Duodenal mucosa (tissue), 2 donors: ENCODE results near the gene DIP2B.
"Not testable (repeated sequence)": the region's sequence is repeated elsewhere in the genome, so short reads cannot be mapped to it uniquely, and the experiment has no call there.

ENCODE experiments used
- H3K27ac ChIP-seq: one replicate; pipeline ENCODE4 v1.7.0; 2013; ENCODE audit warnings: low read depth, low read length
- H3K27me3 ChIP-seq, 2 donors: one replicate each; pipeline ENCODE4 v1.7.0; 2013; ENCODE audit warnings: low read length in 2 of 2, control low read depth in 1 of 2; ENCODE audit not compliant: insufficient read depth in 2 of 2, control insufficient read depth in 1 of 2
- H3K36me3 ChIP-seq, 2 donors: one replicate each; pipeline ENCODE4 v1.7.0; 2013; ENCODE audit warnings: low read length in 2 of 2, control low read depth in 1 of 2; ENCODE audit not compliant: insufficient read depth in 2 of 2, control insufficient read depth in 1 of 2
- H3K4me1 ChIP-seq, 2 donors: one replicate each; pipeline ENCODE4 v1.7.0; 2013; ENCODE audit warnings: low read length in 2 of 2, control low read depth in 1 of 2; ENCODE audit not compliant: insufficient read depth in 2 of 2, control insufficient read depth in 1 of 2
- H3K4me3 ChIP-seq, 2 donors: one replicate each; pipeline ENCODE4 v1.7.0; 2013; ENCODE audit warnings: low read length in 2 of 2, low read depth in 1 of 2
- H3K9ac ChIP-seq, 2 donors: one replicate each; pipeline ENCODE4 v1.7.0; 2013; ENCODE audit warnings: low read length in 2 of 2, low read depth in 1 of 2
- H3K9me3 ChIP-seq, 2 donors: one replicate each; pipeline ENCODE4 v1.7.0; 2013; ENCODE audit warnings: low read length in 2 of 2, control low read depth in 1 of 2; ENCODE audit not compliant: control insufficient read depth in 1 of 2

DIP2B gene

DNA sequence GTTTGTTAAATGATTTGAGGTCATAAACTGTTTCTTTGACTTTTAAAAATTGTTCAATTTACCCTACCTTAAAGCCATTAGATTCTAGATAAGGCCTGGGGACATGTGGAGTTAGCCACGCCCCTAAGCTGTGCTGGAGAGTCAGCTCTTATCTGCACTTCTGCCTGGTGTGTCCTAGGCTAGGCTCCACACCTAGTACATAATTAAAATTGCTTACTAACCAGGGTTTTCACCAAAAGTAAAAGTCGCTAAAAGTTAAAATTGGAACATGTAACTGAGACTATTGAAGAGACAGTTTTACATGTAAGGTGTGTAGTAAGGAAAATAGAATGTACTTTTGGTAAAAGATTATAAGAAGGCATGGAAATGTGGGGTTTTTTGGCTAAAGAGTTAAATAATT lies 264.0 kb downstream of the DIP2B start:
- H3K9ac ChIP-seq, H3K36me3 ChIP-seq, H3K27ac ChIP-seq, H3K4me3 ChIP-seq, H3K4me1 ChIP-seq, H3K27me3 ChIP-seq, H3K9me3 ChIP-seq: not testable (repeated sequence)

DNA sequence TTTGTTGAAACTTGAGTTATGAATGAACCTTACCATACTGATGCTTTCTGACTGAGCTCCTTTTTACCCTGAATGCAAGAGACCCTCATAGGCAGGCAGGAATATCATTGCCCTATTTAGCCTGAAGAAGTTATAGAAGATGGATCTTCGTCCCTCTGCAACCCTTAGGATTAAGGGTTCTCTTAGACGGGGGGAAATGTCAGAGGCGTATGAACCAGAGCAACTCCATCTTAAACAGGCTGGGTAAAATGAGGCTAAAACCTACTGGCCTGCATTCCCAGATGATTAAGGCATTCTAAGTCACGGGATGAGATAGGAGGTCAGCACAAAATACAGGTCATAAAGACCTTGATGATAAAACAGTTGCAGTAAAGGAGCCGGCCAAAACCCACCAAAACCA lies 266.6 kb downstream of the DIP2B start:
- peaks cover 0 to 7% of the 10 kb centered on the region in 2 donors for H3K36me3 ChIP-seq
- no peaks in the 10 kb centered on the region for H3K9me3 ChIP-seq
- H3K4me1 ChIP-seq = peaks cover 3 to 7% of the 10 kb centered on the region in 2 donors
- H3K27me3 ChIP-seq = no peaks in the 10 kb centered on the region
- no peak overlapping the region for H3K9ac ChIP-seq
- no peak overlapping the region for H3K27ac ChIP-seq
- no peak overlapping the region for H3K4me3 ChIP-seq

- Histone ChIP-seq H3K4me1 (peaks cover 3 to 7% of the 10 kb centered on the region in 2 donors), H3K27me3 (no peaks in the 10 kb centered on the region), H3K9ac (no peak overlapping the region), H3K9me3 (no peaks in the 10 kb centered on the region), H3K4me3 (no peak overlapping the region), H3K27ac (no peak overlapping the region), H3K36me3 (peaks cover 0 to 7% of the 10 kb centered on the region in 2 donors)
Measured at GRCh38 chr12:50772470-50772869, 267.7 kb downstream of the DIP2B start.

- Histone ChIP-seq H3K27me3 (no peaks in the 10 kb centered on the region), H3K36me3 (peaks cover 0 to 7% of the 10 kb centered on the region in 2 donors), H3K27ac (no peak overlapping the region), H3K4me1 (peaks cover 3 to 7% of the 10 kb centered on the region in 2 donors), H3K9ac (no peak overlapping the region), H3K9me3 (no peaks in the 10 kb centered on the region), H3K4me3 (no peak overlapping the region)
Measured at GRCh38 chr12:50772877-50773276, 268.1 kb downstream of the DIP2B start.

DNA sequence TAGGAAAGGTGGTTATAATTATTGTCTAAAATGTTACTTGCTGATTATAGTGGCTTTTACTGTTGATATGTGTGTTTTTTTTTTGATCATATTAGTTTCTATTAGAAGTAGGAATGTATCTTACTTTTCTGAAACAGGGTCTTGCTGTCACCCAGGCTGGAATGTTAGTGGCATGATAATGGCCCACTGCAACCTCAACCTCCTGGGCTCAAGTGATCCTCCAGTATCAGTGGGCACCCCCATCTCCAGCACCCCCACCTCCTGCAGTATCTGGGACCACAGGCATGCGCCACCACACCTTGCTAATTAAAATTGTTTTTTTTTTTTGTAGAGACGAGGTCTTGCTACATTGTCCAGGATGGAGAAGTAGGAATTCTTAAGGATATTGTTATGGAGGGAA lies 270.5 kb downstream of the DIP2B start:
- no peak overlapping the region for H3K4me3 ChIP-seq
- H3K9ac ChIP-seq = no peak overlapping the region
- H3K9me3 ChIP-seq = no peaks in the 10 kb centered on the region
- H3K4me1 ChIP-seq = peaks cover 7 to 11% of the 10 kb centered on the region in 2 donors
- H3K27me3 ChIP-seq = no peaks in the 10 kb centered on the region
- H3K36me3 ChIP-seq = peaks cover 0 to 7% of the 10 kb centered on the region in 2 donors
- no peak overlapping the region for H3K27ac ChIP-seq

DNA sequence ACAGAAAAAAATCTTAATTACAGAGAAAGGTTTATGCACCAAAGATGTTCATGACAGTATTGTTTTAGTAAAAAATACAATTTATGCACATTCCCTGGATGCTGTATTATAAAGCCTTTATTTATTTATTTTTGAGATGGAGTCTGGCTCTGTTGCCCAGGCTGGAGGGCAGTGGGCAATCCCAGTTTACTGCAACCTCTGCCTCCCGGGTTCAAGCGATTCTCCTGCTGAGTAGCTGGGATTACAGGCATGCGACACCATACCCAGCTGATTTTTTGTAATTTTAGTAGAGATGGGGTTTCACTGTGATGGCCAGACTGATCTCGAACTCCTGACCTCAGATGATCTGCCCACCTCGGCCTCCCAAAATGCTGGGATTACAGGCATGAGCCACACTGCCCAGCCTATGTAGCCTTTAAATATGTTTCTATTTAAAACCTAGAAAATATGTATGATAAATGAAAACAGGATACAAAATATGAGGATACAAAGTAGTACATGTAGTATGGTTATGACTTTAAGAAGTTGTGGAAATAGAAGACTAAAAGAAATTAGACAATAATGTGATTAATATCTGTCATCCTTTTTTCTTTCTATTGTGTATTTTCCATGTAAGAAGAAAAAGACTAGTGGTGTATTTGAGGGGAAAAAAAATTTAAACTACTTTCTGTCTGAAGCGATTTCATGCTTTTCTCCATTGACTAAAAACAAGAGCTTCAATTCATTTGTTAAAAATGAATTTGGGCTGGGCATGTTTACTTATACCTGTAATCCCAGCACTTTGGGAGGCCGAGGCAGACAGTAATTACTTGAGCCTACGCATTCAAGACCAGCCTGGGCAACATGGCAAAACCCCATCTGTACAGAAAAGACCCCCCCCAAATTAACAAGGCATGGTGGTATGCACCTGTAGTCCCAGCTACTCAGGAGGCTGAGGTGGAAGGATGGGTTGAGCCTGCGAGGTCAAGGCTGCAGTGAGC lies 272.3 kb downstream of the DIP2B start:
- Histone ChIP-seq H3K4me1 (peaks cover 7 to 11% of the 10 kb centered on the region in 2 donors), H3K9ac (no peak overlapping the region), H3K4me3 (no peak overlapping the region), H3K27me3 (no peaks in the 10 kb centered on the region), H3K27ac (no peak overlapping the region), H3K36me3 (peaks cover 4 to 8% of the 10 kb centered on the region in 2 donors), H3K9me3 (no peaks in the 10 kb centered on the region)

DNA sequence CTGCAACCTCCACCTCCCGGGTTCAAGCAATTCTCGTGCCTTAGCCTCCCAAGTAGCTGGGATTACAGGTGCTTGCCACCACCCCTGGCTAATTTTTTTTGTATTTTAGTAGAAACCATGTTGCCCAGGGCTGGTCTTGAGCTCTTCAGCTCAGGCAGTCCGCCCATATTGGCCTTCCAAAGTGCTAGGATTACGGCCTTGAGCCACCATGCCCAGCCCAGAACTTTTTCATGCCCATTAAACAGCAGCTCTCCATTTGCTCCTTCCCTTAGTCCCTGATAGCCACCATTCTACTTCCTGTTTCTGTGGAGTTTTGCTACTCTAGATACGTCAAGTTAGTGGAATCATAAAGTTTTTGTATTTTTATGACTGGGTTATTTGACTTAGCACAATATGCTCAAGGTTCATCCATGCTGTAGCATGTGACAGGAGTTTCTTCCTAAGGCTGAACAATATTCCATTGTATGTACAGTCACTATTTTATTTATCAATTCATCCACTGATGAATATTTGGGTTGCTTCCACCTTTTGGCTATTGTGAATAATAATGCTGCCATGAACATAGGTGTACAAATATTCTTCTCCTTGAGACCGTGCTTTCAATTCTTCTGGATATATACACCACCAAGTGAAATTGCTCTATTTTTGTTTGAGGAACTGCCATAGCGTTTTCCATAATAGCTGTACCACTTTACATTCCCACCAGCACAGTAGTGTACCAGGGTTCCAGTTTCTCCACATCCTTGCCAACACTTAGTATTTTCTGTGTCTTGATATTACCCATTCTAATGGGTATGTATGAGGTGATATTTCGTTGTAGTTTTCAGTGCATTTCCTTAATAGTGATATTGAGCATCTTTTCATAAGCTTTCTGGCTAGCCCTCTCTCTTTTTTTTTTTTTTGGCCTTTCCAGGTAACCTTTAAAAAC lies 274.1 kb downstream of the DIP2B start:
- Histone ChIP-seq H3K36me3 (peaks cover 4 to 8% of the 10 kb centered on the region in 2 donors), H3K4me1 (peaks cover 7 to 11% of the 10 kb centered on the region in 2 donors), H3K9ac (no peak overlapping the region), H3K27me3 (no peaks in the 10 kb centered on the region), H3K27ac (no peak overlapping the region), H3K9me3 (no peaks in the 10 kb centered on the region), H3K4me3 (no peak overlapping the region)

GRCh38 chr12:50780013-50780412 lies 275.2 kb downstream of the DIP2B start:
- H3K9me3 ChIP-seq = no peaks in the 10 kb centered on the region
- H3K9ac ChIP-seq = no peak overlapping the region
- H3K4me1 ChIP-seq = peaks cover 7 to 8% of the 10 kb centered on the region in 2 donors
- no peak overlapping the region for H3K27ac ChIP-seq
- no peaks in the 10 kb centered on the region for H3K27me3 ChIP-seq
- no peak overlapping the region for H3K4me3 ChIP-seq
- peaks cover 4 to 8% of the 10 kb centered on the region in 2 donors for H3K36me3 ChIP-seq

- peaks cover 4 to 14% of the 10 kb centered on the region in 2 donors for H3K36me3 ChIP-seq
- H3K27ac ChIP-seq = no peak overlapping the region
- H3K27me3 ChIP-seq = no peaks in the 10 kb centered on the region
- H3K9me3 ChIP-seq = no peaks in the 10 kb centered on the region
- H3K4me3 ChIP-seq = no peak overlapping the region
- H3K9ac ChIP-seq = no peak overlapping the region
- no peaks in the 10 kb centered on the region for H3K4me1 ChIP-seq
Measured at GRCh38 chr12:50784501-50784900, 279.7 kb downstream of the DIP2B start.
